CD4-positive, alpha-beta memory T cell (primary cell): ENCODE data around the gene STX16. TPM values are rescaled to one million over a fixed set of nuclear protein-coding genes. Genes with fewer than 3 reads are reported as not detected.

ENCODE experiments used
- CTCF ChIA-PET: fragments of 350-600 bp; sonication (Branson Sonifier 250); formaldehyde crosslinking; loops from one replicate; lab custom pipeline; 2021; ENCODE audit warnings: inconsistent platforms; ENCODE audit not compliant: partially characterized antibody; lab: Charles Lee
- POLR2A ChIA-PET: fragments of 350-600 bp; sonication (Branson Sonifier 250); formaldehyde crosslinking; loops from one replicate; lab custom pipeline; 2021; ENCODE audit not compliant: partially characterized antibody; lab: Charles Lee
- DNase-seq, 5 donors: peaks; one replicate each; pipeline versions ENCODE4 v3.0.0 to v3.0.0-alpha.2; 2020 to 2022; ENCODE audit warnings: mixed read lengths in 1 of 5
- H3K27ac ChIP-seq: one replicate; pipeline ENCODE4 v1.7.0; 2013; ENCODE audit warnings: low read depth, low read length
- H3K27me3 ChIP-seq: 2 replicates; pipeline ENCODE4 v1.7.0; 2013; ENCODE audit warnings: mild to moderate bottlenecking, low read length, moderate library complexity; ENCODE audit not compliant: insufficient read depth
- H3K36me3 ChIP-seq: 2 replicates; pipeline ENCODE4 v1.7.0; 2013; ENCODE audit warnings: mild to moderate bottlenecking, low read length, moderate library complexity; ENCODE audit not compliant: insufficient read depth
- H3K4me1 ChIP-seq: 2 replicates; pipeline ENCODE4 v1.7.0; 2013; ENCODE audit warnings: mild to moderate bottlenecking, low read length, moderate library complexity; ENCODE audit not compliant: insufficient read depth
- H3K4me3 ChIP-seq, 2 donors: one replicate each; pipeline ENCODE4 v1.7.0; 2013; ENCODE audit warnings: low read length in 2 of 2, mild to moderate bottlenecking in 1 of 2
- H3K9me3 ChIP-seq, 2 donors: one replicate each; pipeline ENCODE4 v1.7.0; 2013; ENCODE audit warnings: low read length in 2 of 2, control low read depth in 1 of 2; ENCODE audit not compliant: control insufficient read depth in 1 of 2
- H3K27ac Mint-ChIP-seq, 7 donors: one replicate each; pipeline ENCODE4 v1.8.0; 2020 to 2021; ENCODE audit warnings: mixed read lengths in 7 of 7, mild to moderate bottlenecking in 6 of 7, inconsistent platforms in 3 of 7, moderate library complexity in 3 of 7
- H3K27me3 Mint-ChIP-seq, 2 donors: one replicate each; pipeline ENCODE4 v1.8.0; 2020 to 2021; ENCODE audit warnings: mixed read lengths in 2 of 2
- H3K36me3 Mint-ChIP-seq, 2 donors: one replicate each; pipeline ENCODE4 v1.8.0; 2020 to 2021; ENCODE audit warnings: mixed read lengths in 2 of 2, inconsistent platforms in 1 of 2, mild to moderate bottlenecking in 1 of 2
- H3K4me1 Mint-ChIP-seq, 4 donors: one replicate each; pipeline ENCODE4 v1.8.0; 2020 to 2021; ENCODE audit warnings: mixed read lengths in 4 of 4, mild to moderate bottlenecking in 1 of 4
- H3K4me3 Mint-ChIP-seq, 8 donors: one replicate each; pipeline ENCODE4 v1.8.0; 2020 to 2021; ENCODE audit warnings: mixed read lengths in 8 of 8, mild to moderate bottlenecking in 7 of 8, moderate library complexity in 6 of 8, inconsistent platforms in 3 of 8
- H3K9me3 Mint-ChIP-seq, 8 donors: one replicate each; pipeline ENCODE4 v1.8.0; 2020 to 2021; ENCODE audit warnings: mixed read lengths in 8 of 8, mild to moderate bottlenecking in 5 of 8, inconsistent platforms in 3 of 8, moderate library complexity in 1 of 8
- intact Hi-C: fragments of 100-400 bp; cut with micrococcal nuclease; formaldehyde crosslinking; loops from one replicate; pipeline ENCODE4 v1.15.1; 2023
- polyA plus RNA-seq, 2 donors: library from polyadenylated mRNA; unstranded; fragments of 300-500 nt; fragmentation: Illumina TruSeq; gene quantifications; one replicate each; pipeline ENCODE4 v1.2.3, GENCODE V29; 2021
- total RNA-seq, 2 experiments: library from RNA; stranded (reverse); gene quantifications; one replicate each; pipeline ENCODE4 v1.2.3, GENCODE V29; 2021

The STX16 gene
- total and polyA plus RNA-seq, 4 experiments from 2014 or later: 16.5 to 167 (median 91.3) TPM

- peaks cover 0 to 2% (median 0%) of the 10 kb centered on the region in 4 donors for H3K4me1 Mint-ChIP-seq
- peaks cover 0 to 1% (median 0%) of the 10 kb centered on the region in 8 donors for H3K9me3 Mint-ChIP-seq
- CTCF ChIA-PET: no interaction called here
- Histone ChIP-seq H3K36me3 (no peaks in the 10 kb centered on the region), H3K27ac (no peak overlapping the region), H3K4me3 (no peak overlapping the region), H3K9me3 (no peaks in the 10 kb centered on the region), H3K4me1 (no peaks in the 10 kb centered on the region), H3K27me3 (no peaks in the 10 kb centered on the region)
- POLR2A ChIA-PET: no interaction called here
- H3K27ac Mint-ChIP-seq: no peak overlapping the region
- H3K27me3 Mint-ChIP-seq: no peaks in the 10 kb centered on the region
- no peak for DNase-seq
- H3K36me3 Mint-ChIP-seq: peaks cover 6 to 8% of the 10 kb centered on the region in 2 donors
- no peak overlapping the region for H3K4me3 Mint-ChIP-seq
- intact Hi-C loops: no loop called here
Observed at GRCh38 chr20:58710481-58711265, 59.6 kb downstream of the STX16 start.

GRCh38 chr20:58711266-58712051 lies 60.4 kb downstream of the STX16 start:
- H3K27ac Mint-ChIP-seq: no peak overlapping the region

GRCh38 chr20:58712151-58712791 lies 61.2 kb downstream of the STX16 start:
- ChIA-PET POLR2A (no interaction called here), CTCF (no interaction called here)
- peaks cover 6 to 7% of the 10 kb centered on the region in 2 donors for H3K36me3 Mint-ChIP-seq
- Histone ChIP-seq H3K4me3 (no peak overlapping the region), H3K9me3 (no peaks in the 10 kb centered on the region), H3K4me1 (no peaks in the 10 kb centered on the region), H3K27ac (no peak overlapping the region), H3K36me3 (no peaks in the 10 kb centered on the region), H3K27me3 (no peaks in the 10 kb centered on the region)
- H3K9me3 Mint-ChIP-seq: no peaks in the 10 kb centered on the region
- H3K27me3 Mint-ChIP-seq: no peaks in the 10 kb centered on the region
- H3K4me3 Mint-ChIP-seq: no peak overlapping the region
- peaks cover 0 to 2% (median 0%) of the 10 kb centered on the region in 4 donors for H3K4me1 Mint-ChIP-seq
- intact Hi-C loops: no loop called here
- DNase-seq: no peak
- no peak overlapping the region for H3K27ac Mint-ChIP-seq

More at GRCh38 chr20:58711266-58712051, 60.4 kb downstream of the STX16 start:
- Mint-ChIP-seq H3K4me3 (no peak overlapping the region), H3K27me3 (no peaks in the 10 kb centered on the region), H3K36me3 (peaks cover 6 to 7% of the 10 kb centered on the region in 2 donors), H3K4me1 (peaks cover 0 to 2% (median 0%) of the 10 kb centered on the region in 4 donors), H3K9me3 (no peaks in the 10 kb centered on the region)
- H3K27ac ChIP-seq: no peak overlapping the region
- H3K36me3 ChIP-seq: no peaks in the 10 kb centered on the region
- H3K9me3 ChIP-seq: no peaks in the 10 kb centered on the region
- no peak for DNase-seq
- ChIA-PET POLR2A (no interaction called here), CTCF (no interaction called here)
- no peaks in the 10 kb centered on the region for H3K4me1 ChIP-seq
- H3K27me3 ChIP-seq: no peaks in the 10 kb centered on the region
- no peak overlapping the region for H3K4me3 ChIP-seq
- intact Hi-C loops: no loop called here

GRCh38 chr20:58712806-58713731 lies 62.0 kb downstream of the STX16 start:
- intact Hi-C loops: no loop called here
- H3K27me3 ChIP-seq: no peaks in the 10 kb centered on the region
- no peak overlapping the region for H3K4me3 ChIP-seq
- H3K9me3 ChIP-seq: no peaks in the 10 kb centered on the region
- peaks cover 6 to 7% of the 10 kb centered on the region in 2 donors for H3K36me3 Mint-ChIP-seq
- no peak overlapping the region for H3K27ac Mint-ChIP-seq
- no peaks in the 10 kb centered on the region for H3K36me3 ChIP-seq
- H3K4me1 Mint-ChIP-seq: peaks cover 0 to 2% (median 0%) of the 10 kb centered on the region in 4 donors
- ChIA-PET POLR2A (no interaction called here), CTCF (no interaction called here)
- H3K27me3 Mint-ChIP-seq: no peaks in the 10 kb centered on the region
- no peak overlapping the region for H3K27ac ChIP-seq
- H3K4me1 ChIP-seq: no peaks in the 10 kb centered on the region
- no peak overlapping the region for H3K4me3 Mint-ChIP-seq
- no peak for DNase-seq
- no peaks in the 10 kb centered on the region for H3K9me3 Mint-ChIP-seq

GRCh38 chr20:58713801-58714339 lies 62.8 kb downstream of the STX16 start:
- no peak overlapping the region for H3K4me3 ChIP-seq
- Mint-ChIP-seq H3K27ac (no peak overlapping the region), H3K27me3 (no peaks in the 10 kb centered on the region), H3K4me1 (peaks cover 0 to 2% (median 0%) of the 10 kb centered on the region in 4 donors), H3K9me3 (no peaks in the 10 kb centered on the region), H3K4me3 (no peak overlapping the region), H3K36me3 (peaks cover 4 to 6% of the 10 kb centered on the region in 2 donors)
- H3K9me3 ChIP-seq: no peaks in the 10 kb centered on the region
- ChIA-PET POLR2A (no interaction called here), CTCF (no interaction called here)
- no peaks in the 10 kb centered on the region for H3K36me3 ChIP-seq
- DNase-seq: no peak
- intact Hi-C loops: no loop called here
- H3K4me1 ChIP-seq: no peaks in the 10 kb centered on the region
- no peaks in the 10 kb centered on the region for H3K27me3 ChIP-seq
- H3K27ac ChIP-seq: no peak overlapping the region

- CTCF ChIA-PET: no interaction called here
- POLR2A ChIA-PET: no interaction called here
- intact Hi-C loops: no loop called here
Observed at GRCh38 chr20:58714340-58714922, 63.3 kb downstream of the STX16 start.

More at GRCh38 chr20:58714340-58714922, 63.3 kb downstream of the STX16 start:
- no peaks in the 10 kb centered on the region for H3K36me3 ChIP-seq
- H3K27ac ChIP-seq: no peak overlapping the region
- Mint-ChIP-seq H3K27me3 (no peaks in the 10 kb centered on the region), H3K4me1 (no peaks in the 10 kb centered on the region), H3K36me3 (peaks cover 0 to 3% of the 10 kb centered on the region in 2 donors), H3K4me3 (no peak overlapping the region), H3K27ac (no peak overlapping the region), H3K9me3 (no peaks in the 10 kb centered on the region)
- no peaks in the 10 kb centered on the region for H3K27me3 ChIP-seq
- H3K4me1 ChIP-seq: no peaks in the 10 kb centered on the region
- no peaks in the 10 kb centered on the region for H3K9me3 ChIP-seq
- no peak overlapping the region for H3K4me3 ChIP-seq
- DNase-seq: no peak
